H1 (cell line): Measurements from ENCODE around the gene AGBL1. TPM values are rescaled to one million over a fixed set of nuclear protein-coding genes. Genes with fewer than 3 reads are reported as not detected.

ENCODE experiments used
- ATF3 ChIP-seq: IDR thresholded peaks from 2 replicates; pipeline ENCODE4 v1.6.1; 2011; ENCODE audit warnings: low read depth, mild to moderate bottlenecking, low read length; ENCODE audit not compliant: insufficient read depth
- BRCA1 ChIP-seq: IDR thresholded peaks from 2 replicates; pipeline ENCODE4 v1.6.1; 2012; ENCODE audit warnings: low read depth, low read length, improper control_type of control experiment
- CEBPB ChIP-seq: IDR thresholded peaks from 2 replicates; pipeline ENCODE4 v1.6.1; 2012; ENCODE audit warnings: low read depth, low read length
- CHD7 ChIP-seq: fragments of 300-600 bp; sonication (generic); IDR thresholded peaks from 2 replicates; pipeline ENCODE4 v1.7.1; 2012; ENCODE audit warnings: low read length, moderate library complexity, mild to moderate bottlenecking, inconsistent platforms; ENCODE audit not compliant: insufficient replicate concordance
- CTBP2 ChIP-seq: IDR thresholded peaks from 2 replicates; pipeline ENCODE4 v1.7.0; 2011; ENCODE audit warnings: borderline replicate concordance, mild to moderate bottlenecking, moderate library complexity, mixed read lengths, low read length; ENCODE audit not compliant: insufficient read depth, insufficient read length
- EP300 ChIP-seq, 2 experiments: IDR thresholded peaks; 1 replicate in 1 of 2; 2 replicates in 1 of 2; pipeline ENCODE4 v1.6.1; 2011 to 2012; ENCODE audit warnings: low read depth in 2 of 2, low read length in 2 of 2, mild to moderate bottlenecking in 2 of 2, borderline replicate concordance in 1 of 2, inconsistent platforms in 1 of 2, moderate library complexity in 1 of 2
- FOSL1 ChIP-seq: IDR thresholded peaks from 2 replicates; pipeline ENCODE4 v1.6.1; 2011; ENCODE audit warnings: mild to moderate bottlenecking, low read depth, low read length, moderate library complexity; ENCODE audit not compliant: insufficient read depth
- MAX ChIP-seq: IDR thresholded peaks from 2 replicates; pipeline ENCODE4 v1.6.1; 2012; ENCODE audit warnings: inconsistent platforms
- SP4 ChIP-seq: IDR thresholded peaks from 2 replicates; pipeline ENCODE4 v1.6.1; 2012; ENCODE audit warnings: low read length, inconsistent platforms
- polyA plus RNA-seq, 7 experiments: library from polyadenylated mRNA; depleted of rRNA in 3 of 7; stranded (reverse) in 5 of 7; unstranded in 2 of 7; fragments of >200 nt in 5 of 7; fragments of 200-250 nt in 2 of 7; gene quantifications; 1 replicate in 5 of 7; 2 replicates in 1 of 7; 4 replicates in 1 of 7; pipeline versions ENCODE4 v1.2.1 to v1.2.3, GENCODE V29; 2011 to 2013; ENCODE audit warnings: missing spikeins in 2 of 7, mixed read lengths in 2 of 7
- total RNA-seq: library from RNA; stranded (reverse); fragmentation: NEBNext Ultra II Directional; extraction: Animal tissue kit (Norgen Biotek cat#: 25700); gene quantifications from 2 replicates; pipeline ENCODE4 v1.2.1, GENCODE V29; 2021

AGBL1 gene
- total and polyA plus RNA-seq, 2 of the 8 experiments (the other 6 are each of a cell fraction or from before 2014, with no cell fraction given): not detected

GRCh38 chr15:86229936-86230335 lies 150.3 kb downstream of the AGBL1 start (continued):
- TF ChIP-seq CHD7 (no peak), EP300 (IDR thresholded peaks at IDR 0.05; ENCODE audit: borderline replicate concordance in 1 of 2, low read depth in 2 of 2, low read length in 2 of 2) (no peak), ATF3 (no peak), CTBP2 (no peak), CEBPB (no peak), BRCA1 (no peak), MAX (no peak), FOSL1 (no peak), SP4 (no peak)
